Stimulated activated effector memory CD8-positive, alpha-beta T cell treated with anti-CD3 and anti-CD28 coated beads, Interleukin-12 subunit alpha, Interleukin-12 subunit beta, amount 100 ng/mL, for 72 hours (primary cell): ENCODE measurements around the gene FDX1.

Source experiments
- ATAC-seq: fragments of 150-1000 bp; cut with Tn5 transposase; 2 replicates; pipeline ENCODE4 v1.10.0; 2021
- DNase-seq, 2 donors: peaks; one replicate each; pipeline ENCODE4 v3.0.0; 2021 to 2022; ENCODE audit warnings: low spot score in 2 of 2
- H3K27ac Mint-ChIP-seq: one replicate; pipeline ENCODE4 v1.8.0; 2022; ENCODE audit warnings: mild to moderate bottlenecking, mixed read lengths
- H3K36me3 Mint-ChIP-seq: one replicate; pipeline ENCODE4 v1.8.0; 2022; ENCODE audit warnings: mild to moderate bottlenecking, mixed read lengths
- H3K4me1 Mint-ChIP-seq: one replicate; pipeline ENCODE4 v1.8.0; 2022; ENCODE audit warnings: mixed read lengths
- H3K4me3 Mint-ChIP-seq: one replicate; pipeline ENCODE4 v1.8.0; 2022; ENCODE audit warnings: mild to moderate bottlenecking, mixed read lengths
- H3K9me3 Mint-ChIP-seq: one replicate; pipeline ENCODE4 v1.8.0; 2022; ENCODE audit warnings: mixed read lengths

Gene FDX1

DNA sequence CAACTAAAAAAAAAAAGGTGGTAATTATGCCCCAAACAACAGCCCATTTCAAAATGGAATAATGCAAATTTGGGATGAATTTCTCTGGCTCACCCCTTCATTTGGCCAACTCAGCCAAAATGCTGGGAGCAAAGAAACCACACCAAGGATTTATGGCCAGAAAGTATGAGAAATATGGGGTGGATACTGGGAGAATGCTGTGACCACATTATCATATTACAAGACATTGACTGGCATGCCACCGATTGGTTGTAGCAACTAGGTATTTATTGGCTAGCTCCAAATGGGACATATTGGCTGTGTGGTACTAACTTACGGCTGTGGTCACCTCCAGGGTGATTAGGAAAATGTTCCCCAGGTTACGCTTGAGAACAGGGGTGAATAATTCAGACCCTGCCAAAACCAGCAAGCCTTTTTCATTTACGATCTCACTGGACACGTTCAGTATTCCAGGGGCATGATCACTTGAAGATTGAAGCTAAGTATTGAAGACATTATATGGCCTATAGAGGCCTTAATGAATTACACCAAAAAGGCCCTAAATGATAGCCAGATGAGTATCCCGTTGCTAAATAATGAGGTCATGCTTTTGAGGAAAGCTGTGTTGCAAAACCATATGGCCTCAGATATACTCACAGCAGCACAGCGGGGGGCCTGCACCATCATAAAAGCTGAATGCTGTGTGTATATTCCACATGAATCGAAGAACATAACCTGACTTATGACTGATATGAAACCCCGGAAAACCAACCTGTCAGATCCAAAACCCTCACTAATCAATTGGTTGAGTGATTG is 3.8 kb upstream of the FDX1 start:
- Mint-ChIP-seq H3K4me3 (no peak overlapping the region), H3K4me1 (peaks cover 6% of the 10 kb centered on the region), H3K36me3 (peaks cover 5% of the 10 kb centered on the region), H3K27ac (no peak overlapping the region), H3K9me3 (peaks cover 6% of the 10 kb centered on the region)
- ATAC-seq (no peak), DNase-seq (no peak)

DNA sequence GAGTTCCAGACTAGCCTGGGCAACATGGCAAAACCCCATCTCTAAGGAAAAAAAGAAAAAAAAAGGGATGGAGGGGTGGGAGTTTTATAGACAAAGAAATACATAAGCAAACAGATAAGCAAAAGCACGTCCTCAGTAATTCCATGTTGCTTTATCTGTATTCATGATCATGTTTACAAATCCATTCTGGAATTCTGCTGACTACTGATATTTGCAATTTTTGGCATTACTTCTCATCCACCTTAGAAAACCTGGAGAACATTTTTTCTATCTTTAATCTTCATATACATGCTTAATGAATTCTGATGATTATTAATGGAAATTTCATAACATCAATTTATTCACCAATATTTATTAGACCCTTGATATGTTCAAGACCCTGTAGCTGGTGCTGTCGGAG is 1.7 kb upstream of the FDX1 start:
- peaks cover 27% of the 10 kb centered on the region for H3K4me1 Mint-ChIP-seq
- ATAC-seq (no peak), DNase-seq (no peak)
- H3K27ac Mint-ChIP-seq: no peak overlapping the region
- peaks cover 5% of the 10 kb centered on the region for H3K36me3 Mint-ChIP-seq
- no peaks in the 10 kb centered on the region for H3K9me3 Mint-ChIP-seq
- H3K4me3 Mint-ChIP-seq: no peak overlapping the region

DNA sequence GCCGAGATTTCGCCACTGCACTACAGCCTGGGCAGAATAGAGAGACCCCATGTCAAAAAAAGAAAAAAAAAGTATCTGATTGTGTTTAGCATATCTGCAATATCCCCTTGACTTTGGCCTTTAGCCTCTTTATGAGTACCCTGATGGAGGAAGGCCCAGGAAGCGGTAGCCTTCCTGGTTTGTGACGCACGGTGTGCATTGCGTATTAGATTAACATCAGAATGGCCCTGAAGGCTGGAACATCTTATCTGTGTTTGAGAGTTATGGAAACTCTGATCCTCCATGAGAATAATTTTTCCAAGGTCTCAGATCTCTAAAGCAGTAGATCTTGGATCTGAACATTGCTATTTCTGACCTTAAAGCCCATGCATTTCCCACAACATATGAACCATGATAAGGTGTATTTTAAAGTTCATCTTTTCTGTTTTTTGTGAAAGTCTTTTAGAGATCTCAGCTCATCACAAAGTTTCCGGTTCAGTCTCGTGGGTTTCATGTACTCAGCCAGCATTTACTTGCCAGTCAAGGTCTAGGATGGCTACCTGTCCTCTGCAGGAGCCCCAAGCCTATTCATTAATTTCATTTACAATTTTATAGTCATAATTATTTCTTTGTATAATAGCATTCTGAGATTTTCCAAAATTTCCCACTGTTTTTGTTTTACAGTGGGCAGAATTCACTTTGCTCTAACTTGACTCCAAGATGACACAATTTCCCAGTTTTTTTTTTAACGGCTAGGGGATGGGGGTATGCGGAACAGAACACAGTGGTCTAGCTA is 605 bp upstream of the FDX1 start:
- peak overlapping the region; percentile 98 for H3K27ac Mint-ChIP-seq
- no peak for DNase-seq
- peak overlapping the region; percentile 99 for H3K4me3 Mint-ChIP-seq
- no peak for ATAC-seq
- H3K36me3 Mint-ChIP-seq: peaks cover 5% of the 10 kb centered on the region
- no peaks in the 10 kb centered on the region for H3K9me3 Mint-ChIP-seq
- peaks cover 38% of the 10 kb centered on the region for H3K4me1 Mint-ChIP-seq

DNA sequence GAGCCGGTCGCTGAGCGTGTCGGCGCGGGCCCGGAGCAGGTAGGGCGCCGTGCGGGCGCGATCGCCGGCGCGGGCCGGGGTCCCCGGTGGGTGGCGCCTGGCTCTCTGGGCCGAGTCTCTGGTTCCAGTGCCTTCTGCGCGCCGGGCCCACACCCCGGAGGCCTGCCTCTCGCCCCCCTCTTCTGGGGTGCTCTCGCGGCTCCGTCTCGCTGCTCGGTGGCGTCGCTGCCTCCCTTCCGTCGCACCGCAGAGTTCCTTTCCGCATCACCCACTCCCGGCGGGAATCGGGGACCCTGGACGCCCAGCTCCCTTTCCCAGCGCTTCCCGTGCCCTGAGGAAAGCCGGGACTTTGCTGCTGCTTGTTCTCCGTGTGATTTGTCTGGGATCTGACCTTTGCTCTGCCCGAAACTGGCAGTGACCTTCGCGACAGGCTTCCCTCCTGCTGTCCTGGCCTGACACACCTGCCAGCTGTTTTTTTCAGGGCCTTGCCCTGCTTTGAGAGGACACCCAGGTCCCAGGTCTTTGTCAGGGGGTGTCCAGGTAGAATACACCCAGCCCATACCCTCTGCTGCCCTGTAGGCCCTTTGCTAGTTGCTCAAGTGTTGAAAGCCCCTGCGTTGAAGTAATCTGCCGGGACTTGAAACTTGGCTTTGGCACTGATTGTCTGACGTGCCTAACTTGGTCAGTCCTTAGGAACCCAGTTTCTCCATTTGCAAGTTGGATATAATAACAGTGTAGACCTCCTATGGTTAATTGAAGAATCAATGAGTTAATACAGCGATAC is 711 bp downstream of the FDX1 start:
- Mint-ChIP-seq H3K4me1 (peaks cover 38% of the 10 kb centered on the region), H3K9me3 (no peaks in the 10 kb centered on the region), H3K36me3 (peaks cover 5% of the 10 kb centered on the region), H3K4me3 (peak overlapping the region; percentile 99), H3K27ac (peak overlapping the region; percentile 98)
- ATAC-seq: peak; percentile 64
- peak in 1 of 2 donors; percentile 68 for DNase-seq

DNA sequence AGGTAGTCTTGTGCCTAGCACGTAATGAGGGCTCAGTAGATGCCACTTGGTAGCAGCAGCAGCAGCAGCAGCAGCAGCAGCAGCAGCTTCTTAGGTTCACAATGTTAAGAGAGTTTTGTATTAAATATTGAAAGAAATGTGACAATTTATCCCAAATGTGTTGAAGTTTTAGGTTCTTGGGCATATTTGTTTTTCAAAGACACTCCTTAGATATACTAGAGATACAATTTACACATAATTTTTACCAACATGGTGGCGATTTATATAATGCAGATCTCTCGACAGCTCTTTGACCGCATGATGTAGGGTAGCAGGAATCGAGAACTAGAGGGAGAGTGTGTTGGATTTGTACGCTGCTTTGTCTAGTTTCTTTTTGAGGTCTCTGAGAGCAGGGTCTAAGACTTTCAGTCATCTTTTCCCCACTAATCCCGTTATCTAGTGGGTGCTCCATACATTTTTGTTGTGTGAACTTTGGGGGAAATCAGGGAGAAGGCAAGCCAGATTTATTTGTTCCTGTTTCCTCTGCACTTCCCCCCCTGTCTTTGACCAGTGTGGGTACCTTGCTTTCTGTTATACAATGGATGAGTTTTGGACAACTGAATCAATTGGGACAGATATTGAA is 1.4 kb downstream of the FDX1 start:
- H3K4me1 Mint-ChIP-seq: peaks cover 38% of the 10 kb centered on the region
- peak overlapping the region; percentile 98 for H3K27ac Mint-ChIP-seq
- peaks cover 5% of the 10 kb centered on the region for H3K36me3 Mint-ChIP-seq
- DNase-seq: no peak
- H3K4me3 Mint-ChIP-seq: peak overlapping the region; percentile 99
- ATAC-seq: peak; percentile 2
- no peaks in the 10 kb centered on the region for H3K9me3 Mint-ChIP-seq

DNA sequence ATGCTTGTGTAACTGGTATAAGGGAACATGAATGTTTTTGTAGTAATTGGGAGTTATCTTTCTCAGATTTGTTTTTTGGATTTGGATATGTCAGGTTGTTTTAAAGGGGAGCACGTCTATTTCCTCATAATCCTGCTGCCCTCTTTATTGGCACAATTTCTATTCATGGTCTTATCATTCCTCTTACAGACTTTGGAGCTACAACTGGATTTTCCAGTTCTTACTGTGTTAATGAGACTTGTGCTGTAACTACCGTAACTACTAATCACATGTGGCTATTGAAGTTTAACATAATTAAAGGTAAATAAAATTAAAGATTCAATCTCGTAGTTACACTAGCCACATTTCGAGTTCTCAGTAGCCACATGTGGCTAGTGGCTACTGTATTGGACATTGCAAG is 1.9 kb downstream of the FDX1 start:
- H3K36me3 Mint-ChIP-seq: peaks cover 6% of the 10 kb centered on the region
- H3K9me3 Mint-ChIP-seq: no peaks in the 10 kb centered on the region
- peak overlapping the region; percentile 98 for H3K27ac Mint-ChIP-seq
- DNase-seq (no peak), ATAC-seq (no peak)
- H3K4me1 Mint-ChIP-seq: peaks cover 38% of the 10 kb centered on the region
- H3K4me3 Mint-ChIP-seq: peak overlapping the region; percentile 99

DNA sequence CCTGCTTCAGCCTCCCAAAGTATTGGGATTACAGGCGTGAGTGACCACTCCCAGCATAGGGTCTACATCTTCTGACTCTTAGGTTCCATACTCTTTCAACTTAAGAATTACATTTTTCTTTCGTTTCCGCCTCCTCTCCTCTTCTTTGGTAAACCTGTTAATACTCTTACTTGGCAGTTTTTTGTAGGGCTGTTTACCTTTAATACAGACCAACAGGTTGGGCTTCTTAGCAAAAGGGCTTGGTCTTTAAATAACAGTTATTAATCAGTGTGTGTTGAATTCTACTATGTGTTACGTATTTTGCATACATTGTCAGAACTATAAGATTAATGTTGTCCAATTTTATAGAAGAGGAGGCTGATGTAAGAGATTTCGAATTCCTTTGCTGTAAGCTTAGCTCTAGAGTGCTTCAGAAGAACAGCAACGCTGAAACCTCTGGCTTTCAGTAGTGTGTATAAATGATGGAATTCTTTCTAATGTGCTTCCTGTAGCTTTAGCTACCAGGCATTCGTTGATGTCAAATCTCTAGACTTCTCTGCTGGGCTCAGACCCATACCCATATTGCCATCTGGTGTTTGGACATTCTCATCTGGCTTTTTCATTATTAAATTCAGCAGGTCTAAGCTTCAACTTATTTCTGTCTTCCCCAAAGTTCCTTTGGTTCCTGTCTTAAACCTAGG is 3.1 kb downstream of the FDX1 start:
- peaks cover 18% of the 10 kb centered on the region for H3K36me3 Mint-ChIP-seq
- ATAC-seq (no peak), DNase-seq (no peak)
- no peaks in the 10 kb centered on the region for H3K9me3 Mint-ChIP-seq
- H3K4me3 Mint-ChIP-seq: no peak overlapping the region
- no peak overlapping the region for H3K27ac Mint-ChIP-seq
- H3K4me1 Mint-ChIP-seq: peaks cover 45% of the 10 kb centered on the region

DNA sequence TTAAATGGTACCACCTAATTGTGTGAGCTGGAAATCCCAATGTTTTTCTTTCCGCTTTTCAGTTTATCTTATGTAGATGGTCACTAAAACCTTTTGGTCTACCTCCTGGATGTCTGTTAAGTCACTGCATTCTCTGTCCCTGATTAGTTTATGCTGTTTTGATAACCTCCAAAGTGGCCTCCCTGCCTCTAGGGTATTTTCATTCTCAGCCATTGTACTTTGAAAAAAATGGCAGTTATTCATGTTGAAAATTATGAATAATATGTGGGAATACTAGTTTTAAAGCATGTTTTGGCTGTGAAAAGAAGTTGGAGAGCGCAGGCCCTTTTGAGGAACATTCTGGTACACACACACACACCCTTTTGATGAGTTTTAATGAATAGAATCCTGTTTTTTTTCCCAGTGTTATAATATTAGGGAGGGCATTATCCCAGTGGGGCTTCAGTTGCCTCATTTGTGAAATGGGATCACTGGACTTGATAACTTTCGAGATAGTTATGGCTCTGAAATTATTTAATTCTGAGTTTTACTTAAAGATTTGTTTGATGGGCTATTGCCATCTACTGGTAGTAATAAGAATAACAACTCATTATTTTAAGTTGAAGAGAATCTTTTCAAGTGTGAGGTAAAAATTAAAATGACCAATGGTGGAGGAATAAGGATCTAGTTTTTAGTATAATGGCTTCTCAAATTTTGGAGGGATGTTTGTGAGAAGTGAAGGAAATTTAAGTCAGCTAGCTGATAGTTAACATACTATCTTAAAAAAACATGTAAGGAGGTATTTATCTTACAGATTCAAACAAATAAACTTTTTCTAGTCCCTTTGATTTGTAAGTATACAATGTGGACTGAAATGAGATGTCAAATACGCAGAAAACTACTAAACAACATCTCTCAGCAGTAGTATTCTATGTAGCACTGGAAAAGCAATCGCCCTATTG is 3.9 kb downstream of the FDX1 start:
- no peak for ATAC-seq
- H3K36me3 Mint-ChIP-seq: peaks cover 26% of the 10 kb centered on the region
- H3K4me3 Mint-ChIP-seq: no peak overlapping the region
- no peak for DNase-seq
- H3K27ac Mint-ChIP-seq: no peak overlapping the region
- H3K9me3 Mint-ChIP-seq: no peaks in the 10 kb centered on the region
- H3K4me1 Mint-ChIP-seq: peaks cover 48% of the 10 kb centered on the region

DNA sequence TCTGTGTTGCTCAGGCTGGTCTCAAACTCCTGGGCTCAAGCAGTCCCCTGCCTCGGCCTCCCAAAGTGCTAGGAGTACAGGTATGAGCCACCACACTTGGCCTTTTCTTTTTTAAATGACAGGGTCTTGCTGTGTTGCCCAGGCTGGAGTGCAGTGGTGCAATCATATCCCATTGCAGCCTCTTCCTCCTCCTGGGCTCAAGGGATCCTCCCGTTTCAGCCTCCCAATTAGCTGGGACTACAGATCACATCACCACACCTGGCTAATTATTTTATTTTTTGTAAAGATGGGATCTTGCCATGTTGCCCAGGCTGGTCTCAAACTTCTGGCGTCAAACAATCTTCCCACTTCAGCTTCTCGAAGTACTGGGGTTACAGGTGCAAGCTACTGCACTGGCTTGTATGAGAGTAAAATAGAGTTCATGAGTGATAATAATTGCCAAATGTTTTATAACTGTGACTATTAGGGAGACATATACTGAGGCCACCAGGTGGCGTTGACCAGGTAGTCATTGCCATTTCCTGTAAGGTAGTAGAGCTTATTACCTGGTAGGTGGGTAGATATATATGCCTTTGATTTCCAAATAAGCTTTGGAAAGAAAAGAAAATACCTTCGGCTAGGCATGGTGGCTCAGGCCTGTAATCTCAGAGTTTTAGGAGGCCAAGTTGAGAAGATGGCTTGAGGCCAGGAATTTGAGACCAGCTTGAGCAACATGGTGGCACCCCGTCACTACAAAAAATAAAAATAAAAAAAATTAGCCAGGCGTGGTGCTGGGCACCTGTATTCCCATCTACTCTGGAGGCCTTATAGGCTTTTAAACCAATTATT is 5.4 kb downstream of the FDX1 start:
- no peak for DNase-seq
- ATAC-seq: no peak
- Mint-ChIP-seq H3K4me1 (peaks cover 57% of the 10 kb centered on the region), H3K9me3 (no peaks in the 10 kb centered on the region), H3K4me3 (no peak overlapping the region), H3K27ac (no peak overlapping the region), H3K36me3 (peaks cover 41% of the 10 kb centered on the region)

DNA sequence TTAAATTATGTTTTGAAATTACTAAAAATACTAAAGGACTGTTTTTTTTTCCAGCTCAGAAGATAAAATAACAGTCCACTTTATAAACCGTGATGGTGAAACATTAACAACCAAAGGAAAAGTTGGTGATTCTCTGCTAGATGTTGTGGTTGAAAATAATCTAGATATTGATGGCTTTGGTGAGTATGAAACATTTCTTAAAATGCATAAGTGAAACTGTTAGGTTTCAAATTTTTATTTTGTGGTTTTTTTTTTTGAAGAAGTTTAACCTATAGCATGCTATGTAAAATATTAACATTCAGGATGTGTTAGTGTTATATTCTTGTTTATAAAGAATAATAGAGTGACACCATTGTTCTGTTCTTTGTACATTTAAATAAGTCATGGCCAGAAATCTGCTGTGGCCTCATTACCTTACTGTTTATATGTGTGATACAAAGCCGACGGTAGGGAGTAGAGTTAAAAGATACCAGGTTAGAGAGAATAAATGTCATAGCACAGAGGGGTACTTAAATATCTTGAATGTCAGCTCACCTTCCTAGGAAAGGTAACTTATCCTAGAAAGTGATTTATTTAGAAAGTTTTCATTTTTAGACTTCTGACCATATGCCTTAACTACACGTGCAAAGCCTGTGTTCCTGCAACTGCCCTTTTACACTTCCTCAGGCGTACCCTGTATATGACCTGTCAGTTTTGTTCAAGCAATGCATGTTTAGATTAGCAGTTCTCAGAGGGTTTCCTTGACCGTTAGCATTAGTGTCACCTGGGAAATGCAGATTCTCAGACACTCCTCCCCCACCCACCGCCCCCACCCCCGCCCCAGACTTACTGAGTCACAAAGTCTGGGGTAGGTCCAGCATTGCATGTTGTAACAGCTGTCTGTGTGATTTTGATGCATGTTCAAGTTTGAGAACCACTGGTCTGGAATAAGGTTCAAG is 6.3 kb downstream of the FDX1 start:
- DNase-seq (no peak), ATAC-seq (peak; percentile 62)
- H3K27ac Mint-ChIP-seq: no peak overlapping the region
- H3K4me1 Mint-ChIP-seq: peaks cover 52% of the 10 kb centered on the region
- H3K36me3 Mint-ChIP-seq: peaks cover 45% of the 10 kb centered on the region
- no peaks in the 10 kb centered on the region for H3K9me3 Mint-ChIP-seq
- H3K4me3 Mint-ChIP-seq: no peak overlapping the region

DNA sequence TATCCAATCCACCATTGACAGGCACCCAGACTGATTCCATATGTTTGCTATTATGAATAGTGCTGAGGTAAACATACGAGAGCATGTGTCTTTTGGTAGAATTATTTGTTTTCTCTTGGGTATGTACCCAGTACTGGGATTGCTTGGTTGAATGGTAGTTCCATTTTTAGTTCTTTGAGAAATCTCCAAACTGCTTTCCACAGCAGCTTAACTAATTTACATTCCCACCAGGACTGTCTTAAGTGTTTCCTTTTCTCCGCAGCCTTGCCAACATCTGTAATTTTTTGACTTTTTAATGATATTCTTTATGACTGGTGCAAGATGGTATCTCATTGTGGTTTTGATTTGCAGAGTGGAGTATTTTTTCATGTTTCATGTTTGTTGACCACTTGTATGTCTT is 8.3 kb downstream of the FDX1 start:
- Mint-ChIP-seq H3K36me3 (peaks cover 56% of the 10 kb centered on the region), H3K4me3 (no peak overlapping the region), H3K9me3 (no peaks in the 10 kb centered on the region), H3K27ac (no peak overlapping the region), H3K4me1 (peaks cover 51% of the 10 kb centered on the region)
- DNase-seq (no peak), ATAC-seq (no peak)

DNA sequence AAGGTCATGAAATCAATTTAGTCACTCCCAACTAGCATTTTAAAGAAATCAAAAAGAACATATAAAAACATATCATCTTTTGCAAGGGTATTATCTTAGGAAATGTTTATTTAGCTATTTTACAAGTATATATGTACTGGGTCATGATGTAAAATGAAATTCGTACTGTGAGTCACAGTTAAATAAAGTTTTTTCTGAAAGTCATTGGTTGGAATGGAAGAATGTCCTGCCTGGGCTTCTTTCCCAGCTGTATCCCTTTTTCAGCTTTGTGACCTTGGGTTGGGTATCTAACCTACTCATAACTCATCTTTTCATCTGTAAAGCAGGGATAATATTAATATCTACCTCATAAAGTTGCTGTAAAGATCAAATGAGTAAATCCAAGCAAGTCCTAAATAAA is 15.7 kb downstream of the FDX1 start:
- Mint-ChIP-seq H3K9me3 (no peaks in the 10 kb centered on the region), H3K4me3 (no peak overlapping the region), H3K36me3 (peaks cover 32% of the 10 kb centered on the region), H3K4me1 (peaks cover 28% of the 10 kb centered on the region), H3K27ac (no peak overlapping the region)
- DNase-seq: no peak
- no peak for ATAC-seq
